HG02943 (cell line): ENCODE results near the gene GMDS.
"Not testable (repeated sequence)": the region's sequence is repeated elsewhere in the genome, so short reads cannot be mapped to it uniquely, and the experiment has no call there.

Experiments used
- ATAC-seq: cut with Tn5 transposase; IDR thresholded peaks from one replicate; pipeline ENCODE4 v1.9.1; 2021; ENCODE audit warnings: mild to moderate bottlenecking, low read depth, moderate library complexity; ENCODE audit not compliant: unreplicated experiment

Gene GMDS

DNA sequence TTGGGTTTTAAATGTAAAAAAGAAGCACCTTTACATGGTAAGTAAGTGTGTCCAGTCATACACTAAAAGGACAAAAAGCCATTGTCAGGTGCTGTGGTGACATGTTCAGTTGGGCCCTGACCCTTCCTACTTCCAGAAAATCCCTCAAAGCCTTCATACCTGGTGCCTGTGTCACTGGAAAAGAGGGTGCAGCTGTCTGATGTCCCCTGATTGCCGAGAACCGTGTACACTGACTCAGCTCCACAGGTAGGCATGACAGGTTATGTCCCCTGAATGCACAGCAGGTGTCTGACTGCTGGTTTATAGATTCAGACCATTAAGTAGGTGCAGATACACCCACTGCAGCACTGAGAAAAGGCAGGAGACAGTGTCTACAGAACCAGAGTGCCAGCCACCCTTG is 536.6 kb downstream of the GMDS start:
- ATAC-seq: no peak

DNA sequence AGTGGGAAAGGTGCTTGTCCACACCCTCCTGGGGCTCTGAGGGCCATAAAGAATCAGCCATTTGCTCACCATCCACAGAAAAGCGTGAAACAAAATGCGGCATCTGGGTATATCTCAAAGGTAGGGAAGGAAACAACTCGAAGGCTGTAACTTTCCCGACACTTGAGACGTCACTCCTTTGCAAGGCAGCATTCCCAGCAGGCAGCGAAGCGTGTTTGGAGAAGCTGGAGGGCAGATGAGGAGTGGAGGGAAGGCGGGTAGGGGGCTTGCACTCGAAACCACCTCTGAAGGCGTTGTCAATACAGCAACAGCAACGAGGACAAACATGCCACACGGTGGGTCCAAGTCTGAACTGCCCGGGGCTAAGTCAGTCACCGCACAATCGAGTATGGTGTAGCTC is 537.3 kb downstream of the GMDS start:
- no peak for ATAC-seq

DNA sequence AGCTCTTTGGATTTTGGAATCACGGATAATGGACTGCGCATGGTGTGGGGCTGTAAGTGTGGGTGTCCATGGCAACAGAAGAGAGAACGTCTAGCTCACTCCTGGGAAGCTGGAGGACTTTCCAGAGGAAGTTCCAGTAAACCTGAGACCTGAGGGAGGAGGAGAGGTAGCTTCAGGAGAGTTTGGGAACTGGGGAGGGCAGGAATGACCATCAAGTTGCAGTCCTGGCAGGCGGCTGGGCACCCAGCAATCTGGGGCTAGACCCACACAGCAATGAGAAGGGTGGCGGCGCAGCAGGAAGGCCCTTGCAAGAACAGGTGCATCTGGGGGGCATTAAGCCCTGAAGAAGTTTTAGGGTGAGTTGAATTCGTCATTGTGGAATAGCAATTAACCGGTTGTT is 539.8 kb downstream of the GMDS start:
- ATAC-seq: no peak

DNA sequence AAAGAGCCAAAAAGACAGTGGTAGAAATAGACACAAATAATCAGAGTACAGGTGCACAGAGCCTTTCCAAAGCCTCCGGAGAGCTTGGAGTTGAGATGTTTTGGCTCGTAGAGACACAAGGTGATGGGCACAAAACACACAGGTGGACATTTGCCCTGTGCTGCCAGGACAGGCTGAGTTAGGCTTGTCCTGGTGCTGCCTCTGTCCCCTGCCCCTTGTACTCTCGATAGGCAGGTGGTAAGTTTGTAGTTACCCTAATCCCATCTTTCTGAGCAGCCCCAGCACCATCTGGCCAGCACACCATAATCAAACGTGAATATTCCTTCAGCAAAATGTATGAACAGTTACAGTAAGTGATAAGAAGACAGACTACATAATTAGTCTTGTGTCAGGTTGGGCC is 540.2 kb downstream of the GMDS start:
- no peak for ATAC-seq

DNA sequence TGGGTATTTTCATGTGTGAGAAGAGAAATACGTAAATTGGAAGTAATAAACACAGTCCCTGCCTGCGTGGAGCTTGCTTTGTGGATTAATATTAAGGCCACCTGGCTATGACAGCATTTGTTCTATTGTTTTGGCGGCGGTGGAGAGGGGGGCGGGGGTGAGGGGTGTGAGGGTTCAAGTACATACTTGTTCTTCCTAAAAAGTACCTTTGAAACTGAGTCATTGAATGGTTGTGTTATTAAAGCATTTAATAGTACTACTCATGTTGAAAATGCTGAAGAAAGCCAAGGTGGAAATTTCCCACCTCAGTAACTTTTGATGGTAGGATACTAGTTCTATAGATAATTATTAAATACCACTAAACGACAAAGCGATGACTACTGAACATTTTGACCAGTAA is 540.7 kb downstream of the GMDS start:
- no peak for ATAC-seq

DNA sequence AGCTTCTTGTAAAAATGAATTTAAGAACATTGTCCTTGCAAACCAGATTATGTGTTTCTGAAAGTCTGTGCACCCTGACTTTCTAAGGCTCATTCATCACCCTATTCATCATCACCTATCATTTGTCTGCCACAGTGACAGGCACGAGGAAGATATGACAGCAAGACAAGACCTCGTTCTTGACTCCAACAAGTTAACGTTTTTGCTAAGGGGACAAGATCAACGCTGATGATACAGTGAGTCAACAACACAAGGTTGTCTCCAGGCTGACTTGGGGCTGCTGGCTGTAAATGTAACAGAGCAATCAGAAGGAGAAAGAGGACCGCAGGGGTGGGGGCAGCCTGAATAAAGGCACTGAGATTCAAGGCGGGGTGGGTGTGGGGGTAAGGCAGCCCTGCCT is 541.5 kb downstream of the GMDS start:
- ATAC-seq: no peak

DNA sequence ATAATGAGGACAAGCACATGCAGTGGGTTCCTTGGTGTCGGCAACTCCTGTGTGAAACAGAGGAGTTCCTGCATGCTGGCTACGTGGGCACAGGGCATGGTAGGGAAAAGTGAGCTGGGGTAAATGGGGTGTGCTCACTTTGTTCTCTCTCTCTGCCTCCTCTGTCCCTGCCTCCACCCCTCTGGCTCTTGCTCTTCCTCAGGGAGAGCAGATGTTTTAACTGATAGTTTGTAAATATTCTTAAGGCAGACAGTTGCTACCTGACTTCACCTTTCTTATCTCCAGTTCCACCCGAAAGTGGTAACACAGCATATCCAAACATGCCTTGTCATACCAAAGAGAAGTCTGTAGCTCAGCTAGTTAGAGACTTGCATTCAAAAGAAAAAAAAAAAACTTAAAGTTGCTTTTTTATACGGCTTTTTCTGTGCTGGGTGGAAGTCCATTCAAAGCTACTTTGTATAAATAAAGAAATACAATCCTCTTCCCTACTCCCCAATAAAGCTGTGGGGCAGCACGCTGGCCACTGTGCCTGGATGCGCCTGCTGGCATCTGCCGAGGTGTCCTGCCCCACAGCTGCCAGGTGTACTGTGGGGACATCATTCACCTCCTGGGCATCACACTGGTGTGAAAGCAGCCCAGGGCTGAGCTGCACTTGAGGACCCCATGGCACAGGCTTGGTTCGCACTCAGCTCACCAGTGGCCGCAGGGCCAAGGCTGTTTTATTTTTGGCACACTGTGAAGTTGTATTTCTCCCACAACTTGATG is 542.1 kb downstream of the GMDS start:
- no peak for ATAC-seq

DNA sequence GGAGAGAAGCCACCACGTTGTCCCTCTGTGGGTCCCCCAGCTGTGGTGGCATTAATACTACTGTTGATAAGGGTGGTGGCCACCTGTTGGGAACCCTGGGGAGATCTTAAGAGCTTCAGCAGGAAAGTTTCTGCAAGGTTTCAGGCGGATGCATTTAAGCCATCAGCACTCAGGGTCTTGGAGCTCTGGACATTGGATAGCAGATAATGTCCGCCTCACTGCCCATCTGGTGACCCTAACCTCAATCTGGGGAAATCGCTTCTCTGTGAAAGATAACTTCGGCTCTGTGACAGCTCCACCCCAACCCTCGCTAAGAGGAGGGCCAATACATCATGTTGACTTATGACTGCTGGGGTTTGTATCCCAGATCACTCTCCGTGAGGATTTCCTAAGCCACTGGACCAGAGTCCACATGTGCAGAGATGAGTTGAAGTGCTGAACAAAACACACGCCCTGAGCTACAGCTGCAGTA is 542.8 kb downstream of the GMDS start:
- no peak for ATAC-seq

DNA sequence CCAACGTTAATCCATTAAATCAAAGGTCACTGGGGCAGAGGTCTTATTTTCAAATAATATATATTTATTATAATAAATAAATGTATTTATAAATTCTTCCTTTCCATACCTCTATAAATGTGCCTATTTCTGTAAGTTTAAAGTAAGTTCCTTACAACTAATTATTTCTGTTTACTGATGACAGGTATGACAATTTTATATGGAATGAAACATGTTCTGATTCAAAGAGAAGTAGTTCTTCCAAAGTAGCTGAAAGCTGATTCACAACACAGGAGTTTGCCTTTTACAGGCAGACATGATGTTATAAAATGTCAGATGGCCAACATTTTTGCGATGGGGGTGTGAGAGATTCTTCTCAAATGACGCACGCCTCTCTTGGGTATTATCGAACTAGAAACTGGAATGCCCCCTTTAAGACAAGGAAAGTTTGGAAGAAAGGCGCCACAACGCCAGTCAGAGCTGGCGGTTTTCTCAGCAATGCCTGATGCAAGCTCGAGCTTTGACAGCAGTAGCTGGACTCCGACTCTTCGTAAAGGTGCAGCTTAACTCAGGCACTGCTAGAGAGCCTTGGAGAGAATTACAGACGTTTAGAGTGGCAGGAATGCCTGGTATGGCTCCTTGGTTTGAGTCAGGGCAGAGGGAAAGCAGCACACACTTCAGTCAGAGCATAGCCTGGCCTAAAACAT is 543.6 kb downstream of the GMDS start:
- ATAC-seq: no peak

DNA sequence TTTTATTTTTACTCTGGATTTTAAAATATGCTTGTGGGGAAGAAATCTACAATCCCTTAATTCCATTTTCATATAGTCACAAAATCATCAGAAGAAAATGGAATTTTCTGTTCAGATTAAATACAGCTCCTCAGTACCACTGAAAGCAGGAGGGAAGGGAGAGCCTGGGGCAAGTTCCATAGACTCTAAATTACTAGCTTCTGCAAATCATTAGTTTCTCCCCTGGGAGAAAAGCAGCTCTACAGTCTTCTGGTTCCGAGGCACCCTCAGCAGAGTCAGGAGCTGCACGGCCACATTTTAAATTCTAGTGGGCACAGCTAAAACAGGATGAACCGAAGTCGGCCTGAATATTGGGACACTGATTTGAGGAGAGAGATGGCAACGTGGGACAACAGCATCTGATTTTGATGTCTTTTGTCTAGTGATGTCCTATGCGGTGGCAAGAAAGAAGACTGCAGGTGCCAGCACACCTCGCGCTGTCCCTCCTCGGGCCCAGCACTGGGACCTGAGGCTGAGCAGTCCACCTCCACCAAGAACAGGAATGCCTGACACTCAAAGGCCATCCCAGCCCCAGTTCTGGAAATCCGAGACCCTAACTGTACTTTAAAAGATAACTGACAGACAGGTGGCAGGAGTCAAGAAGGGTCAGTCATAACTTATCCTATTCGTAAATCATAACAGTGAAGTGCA is 545.0 kb downstream of the GMDS start:
- ATAC-seq: no peak

DNA sequence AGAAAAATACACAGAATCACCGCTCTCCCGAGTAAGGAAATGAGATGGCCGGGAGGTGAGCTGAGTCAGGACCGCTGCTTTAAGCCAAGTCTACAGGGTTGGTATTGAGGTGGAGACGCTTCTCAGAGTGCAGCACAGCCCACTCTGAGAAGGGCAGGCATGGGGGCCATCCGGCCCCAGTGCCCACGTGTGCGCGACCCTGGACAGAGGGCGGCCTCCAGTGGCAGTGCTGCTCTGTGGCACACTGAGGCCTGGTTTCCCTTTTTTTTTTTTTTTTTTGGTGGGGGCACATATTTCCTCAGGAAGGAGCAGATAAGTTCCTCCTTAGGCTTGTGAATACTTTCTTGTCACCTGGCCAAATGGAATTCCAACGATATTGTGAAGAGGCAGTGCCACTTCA is 546.9 kb downstream of the GMDS start:
- ATAC-seq: no peak

DNA sequence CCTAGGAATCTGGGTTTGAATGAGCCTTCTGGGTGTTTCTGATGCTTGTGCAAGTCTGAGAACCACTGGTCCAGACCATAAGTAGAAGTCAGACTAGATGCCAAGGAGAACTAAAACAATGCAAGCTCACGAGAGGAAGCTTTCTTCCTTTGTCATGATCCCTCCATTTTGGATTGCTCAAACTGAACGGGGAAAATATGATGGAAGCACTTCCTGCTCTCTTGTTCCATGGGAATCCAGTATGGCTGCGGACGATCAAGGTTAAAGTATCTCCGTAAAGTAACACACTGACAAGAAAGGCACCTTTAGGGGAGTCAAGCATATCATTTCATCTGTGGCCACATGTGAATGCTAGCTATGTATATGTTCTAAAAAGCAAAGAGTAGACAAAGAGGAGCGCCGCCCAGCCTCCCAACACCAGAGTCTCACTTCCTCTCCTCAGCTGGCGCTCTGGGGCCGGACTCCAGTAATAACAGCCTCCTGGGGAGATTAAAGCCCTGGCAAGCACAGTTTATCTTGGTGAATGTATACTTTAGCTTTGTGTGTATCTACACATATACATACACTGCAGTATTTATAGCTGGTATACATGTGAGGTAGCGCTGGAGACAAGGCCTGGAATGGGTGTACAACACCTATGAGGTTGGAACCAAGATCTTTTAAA is 547.6 kb downstream of the GMDS start:
- no peak for ATAC-seq

DNA sequence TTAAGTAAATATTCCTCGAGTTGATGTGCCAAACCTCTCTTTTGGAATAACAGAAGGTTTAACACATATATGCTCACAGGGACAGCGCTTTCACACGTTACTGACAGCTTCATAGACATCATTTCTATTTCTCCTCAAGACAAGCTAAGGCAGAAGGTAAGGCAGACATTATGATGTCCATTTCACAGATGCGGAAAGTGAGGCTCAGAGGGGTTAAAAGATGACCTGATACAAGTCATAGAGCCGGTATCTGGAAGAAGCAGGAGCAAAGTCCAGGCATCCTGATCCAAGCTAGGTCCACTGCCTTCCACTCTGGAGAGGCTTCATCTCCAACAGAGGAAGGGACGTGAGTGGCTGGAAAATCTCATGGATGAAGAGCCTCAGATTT is 548.9 kb downstream of the GMDS start:
- no peak for ATAC-seq

DNA sequence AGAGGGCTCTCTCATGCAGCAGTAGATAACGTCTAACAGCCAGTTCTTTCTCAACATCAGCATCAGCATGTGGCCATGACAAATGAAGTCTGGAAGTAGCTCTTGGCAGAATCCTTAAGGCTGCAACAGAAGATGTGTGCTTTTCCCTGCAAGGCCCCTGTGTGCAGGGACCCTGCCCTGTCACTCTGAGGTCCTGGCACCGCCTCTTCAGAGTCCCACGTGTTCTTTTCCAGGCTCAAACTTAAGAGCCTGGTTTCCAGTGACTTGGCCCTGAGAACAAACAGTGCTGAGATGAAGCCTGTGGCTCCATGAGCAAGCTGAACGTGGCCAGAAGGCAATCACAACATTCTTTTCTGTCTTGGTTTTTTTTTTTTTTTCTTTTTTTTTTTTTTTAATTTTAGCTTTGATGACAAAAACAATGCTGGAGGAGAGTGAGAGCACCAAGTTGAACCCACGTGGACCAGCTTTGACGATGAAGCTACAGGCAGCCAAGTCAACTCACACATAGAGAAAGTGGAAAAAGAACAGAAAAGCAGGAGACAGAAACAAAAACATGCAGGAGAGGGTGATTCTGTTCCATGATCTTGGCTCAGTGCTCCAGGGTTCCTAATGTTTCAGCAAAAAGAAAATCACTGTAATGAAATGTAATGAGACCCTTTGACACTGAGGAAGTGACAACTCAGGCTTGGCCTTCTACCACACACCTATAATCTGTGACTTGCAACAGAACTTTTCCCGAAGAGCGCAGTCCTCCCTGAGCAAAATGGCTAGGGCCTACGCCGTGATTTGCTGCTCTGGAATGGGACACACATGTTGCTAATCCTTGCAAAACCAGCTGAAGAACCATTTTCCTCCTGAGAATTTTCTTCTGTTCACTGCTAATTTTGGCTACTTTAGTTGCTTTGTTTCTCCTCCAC is 549.6 kb downstream of the GMDS start:
- no peak for ATAC-seq

DNA sequence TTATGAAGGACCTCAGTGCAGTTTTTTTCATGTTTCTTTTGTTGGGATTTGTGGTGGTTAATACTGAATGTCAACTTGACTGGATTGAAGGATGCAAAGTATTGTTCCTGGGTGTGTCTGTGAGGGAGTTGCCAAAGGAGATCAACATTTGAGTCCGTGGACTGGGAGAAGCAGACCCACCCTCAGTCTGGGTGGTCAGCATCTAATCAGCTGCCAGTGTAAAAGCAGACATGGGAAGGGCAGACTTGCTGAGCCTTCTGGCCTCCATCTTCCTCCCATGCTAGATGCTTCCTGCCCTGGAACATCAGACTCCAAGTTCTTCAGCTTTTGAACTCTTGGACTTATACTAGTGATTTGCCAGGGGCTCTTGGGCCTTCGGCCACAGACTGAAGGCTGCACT is 553.6 kb downstream of the GMDS start:
- ATAC-seq: not testable (repeated sequence)

DNA sequence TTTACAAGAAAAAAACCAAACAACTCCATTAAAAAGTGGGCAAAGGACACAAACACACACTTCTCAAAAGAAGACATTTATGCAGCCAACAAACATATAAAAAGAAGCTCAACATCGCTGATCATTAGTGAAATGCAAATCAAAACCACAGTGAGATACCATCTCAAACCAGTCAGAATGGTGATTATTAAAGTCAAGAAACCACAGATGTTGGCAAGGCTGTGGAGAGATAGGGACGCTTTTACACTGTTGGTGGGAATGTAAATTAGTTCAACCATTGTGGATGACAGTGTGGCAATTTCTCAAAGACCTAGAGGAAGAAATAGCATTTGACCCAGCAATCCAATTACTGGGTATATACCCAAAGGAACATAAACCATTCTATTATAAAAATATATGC is 554.7 kb downstream of the GMDS start:
- not testable (repeated sequence) for ATAC-seq

DNA sequence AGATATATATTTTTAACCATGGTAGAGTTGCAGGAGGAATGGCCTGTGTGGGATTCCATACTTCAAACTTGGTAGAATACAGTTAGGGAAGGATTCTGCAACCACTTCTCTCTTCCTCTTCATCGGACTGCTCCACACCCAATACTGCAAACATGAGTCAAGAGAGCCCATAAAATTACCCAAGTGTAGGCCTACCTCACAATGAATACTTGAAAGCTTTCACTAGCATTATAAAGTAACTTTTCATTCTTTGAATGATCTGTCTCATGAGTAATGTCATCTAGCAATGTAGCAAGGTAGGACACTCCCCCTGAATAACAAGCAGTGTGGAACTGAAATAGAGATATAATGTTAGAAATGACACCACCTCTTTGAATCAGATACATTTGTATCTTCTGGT is 556.3 kb downstream of the GMDS start:
- ATAC-seq: no peak

DNA sequence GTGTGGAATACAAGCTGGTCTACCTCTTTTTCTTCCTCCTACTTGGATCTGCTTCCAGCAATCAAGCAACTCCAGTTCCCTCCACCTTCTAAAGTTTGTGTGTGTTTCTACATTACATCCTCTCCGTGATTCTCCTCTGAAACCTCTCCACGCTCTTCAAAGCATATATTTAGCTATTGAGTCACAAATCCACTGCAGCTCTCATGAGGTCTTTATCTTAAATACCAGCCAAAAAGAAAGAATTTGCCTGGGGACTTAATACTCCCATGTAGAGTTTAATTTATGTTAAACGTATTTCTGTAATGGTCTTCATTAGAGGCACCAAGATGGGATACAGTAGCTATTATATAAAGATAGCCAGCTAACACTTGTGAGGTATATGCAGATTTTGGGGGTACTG is 557.0 kb downstream of the GMDS start:
- ATAC-seq: no peak

DNA sequence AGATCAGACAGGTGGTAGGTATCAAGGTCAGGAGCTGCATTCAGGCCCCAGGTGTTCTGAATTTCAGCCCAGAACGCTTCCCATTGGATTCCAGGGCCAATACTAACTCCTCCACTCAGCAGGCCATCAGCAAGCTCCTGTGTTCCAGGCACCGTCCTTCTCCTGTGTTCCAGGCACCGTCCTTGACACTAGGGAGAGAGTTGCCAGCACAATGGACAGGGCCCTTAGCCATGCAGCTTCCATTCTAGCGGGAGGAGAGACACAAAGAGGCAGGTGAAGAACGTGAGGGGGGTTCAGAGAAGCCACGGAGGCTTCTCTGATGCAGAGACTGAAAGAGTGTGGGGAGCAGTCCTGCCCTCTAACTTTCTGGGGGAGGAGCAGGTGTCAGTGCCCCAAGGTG is 558.0 kb downstream of the GMDS start:
- ATAC-seq: no peak
